Right lobe of liver (tissue), 6 donors: Measurements from ENCODE around the gene GRB7. TPM values are rescaled to one million over a fixed set of nuclear protein-coding genes. Genes with fewer than 3 reads are reported as not detected.

ENCODE experiments used
- ATAC-seq, 4 donors: fragments of 200-7000 bp; cut with Tn5 transposase; one replicate each; pipeline ENCODE4 v1.9.1; 2020; ENCODE audit warnings: mild to moderate bottlenecking in 4 of 4, moderate library complexity in 4 of 4
- DNase-seq, 3 donors: peaks; one replicate each; pipeline ENCODE4 v3.0.0-alpha.2; 2020
- H3K27ac ChIP-seq, 3 donors: fragments of 200-600 bp; one replicate each; pipeline ENCODE4 v1.8.0; 2022
- H3K27me3 ChIP-seq, 2 donors: fragments of 200-600 bp; one replicate each; pipeline ENCODE4 v1.8.0; 2022
- H3K36me3 ChIP-seq, 4 donors: fragments of 200-600 bp; sonication (generic) in 1 of 4; one replicate each; pipeline versions ENCODE4 v1.5.1 to v1.8.0; 2017 to 2022; ENCODE audit warnings: control low read depth in 1 of 4
- H3K4me1 ChIP-seq, 4 donors: fragments of 200-600 bp; sonication (generic) in 1 of 4; one replicate each; pipeline versions ENCODE4 v1.5.1 to v1.8.0; 2017 to 2022; ENCODE audit warnings: control low read depth in 1 of 4
- H3K4me3 ChIP-seq, 3 donors: fragments of 200-600 bp; one replicate each; pipeline ENCODE4 v1.8.0; 2022
- H3K9me3 ChIP-seq, 4 donors: fragments of 200-600 bp; sonication (generic) in 1 of 4; one replicate each; pipeline versions ENCODE4 v1.5.1 to v1.8.0; 2017 to 2022; ENCODE audit warnings: control low read depth in 1 of 4
- CTCF ChIP-seq, 4 donors: fragments of 200-600 bp in 3 of 4; fragments of 450-650 bp in 1 of 4; IDR thresholded peaks; one replicate each; pipeline versions ENCODE4 v1.5.1 to v1.8.0; 2016 to 2022; ENCODE audit warnings: antibody characterized with exemption in 4 of 4, mild to moderate bottlenecking in 2 of 4
- POLR2A ChIP-seq: fragments of 450-650 bp; IDR thresholded peaks from one replicate; pipeline ENCODE4 v1.6.1; 2017; ENCODE audit warnings: antibody characterized with exemption, mild to moderate bottlenecking
- WGBS: methylation state at CpG from one replicate; pipeline ENCODE4 v1.1.6; 2018; ENCODE audit warnings: low coverage, low lambda C conversion rate; ENCODE audit not compliant: insufficient coverage; ENCODE audit errors: missing lambda C conversion rate; 5-methylcytosine and 5-hydroxymethylcytosine counted together
- intact Hi-C, 2 donors: fragments of 100-400 bp; cut with DNase I; formaldehyde crosslinking; loops; one replicate each; pipeline versions ENCODE4 v1.11.2 to v1.14.1; 2022
- microRNA-seq, 2 donors: library from miRNA; unstranded; fragments of <30 nt; microRNA quantifications; one replicate each; pipeline ENCODE4, GENCODE V29; 2019 to 2020
- small RNA-seq, 2 experiments: library from RNA; depleted of rRNA; stranded (forward); fragments of <200 nt; gene quantifications; one replicate each; pipeline ENCODE3, GENCODE V24; 2016
- total RNA-seq, 6 experiments: library from RNA; depleted of rRNA in 2 of 6; stranded (reverse); fragments of >200 nt in 2 of 6; fragmentation: NEBNext Ultra II Directional in 3 of 6; extraction: Animal tissue kit (Norgen Biotek cat#: 25700) in 3 of 6; gene quantifications; one replicate each; pipeline versions ENCODE4 v1.1.0 to v1.2.4, GENCODE V29; 2016 to 2023
- donor health status: DM: no; HTN: yes; CAD: no.
- donor health status: DM: no; HTN: no; CAD: no.
- donor health status: DM: no; HTN: no; CAD: no.
- donor health status: DM: no; HTN: yes; CAD: no.
- donor health status: DM: no; HTN: yes; CAD: no.

The GRB7 gene
- total RNA-seq, 6 experiments from 2014 or later, result 2.1 to 10.9 (median 7.5) TPM

GRCh38 chr17:39794249-39794970 is 56.7 kb downstream of the GRB7 start:
- Histone ChIP-seq H3K4me3 (no peak overlapping the region), H3K27ac (no peak overlapping the region), H3K9me3 (no peaks in the 10 kb centered on the region), H3K4me1 (no peaks in the 10 kb centered on the region), H3K27me3 (no peaks in the 10 kb centered on the region), H3K36me3 (no peaks in the 10 kb centered on the region)
- DNase-seq (no peak), ATAC-seq (no peak)
- no peak for TF ChIP-seq CTCF (IDR thresholded peaks at IDR 0.05)
- no peak for TF ChIP-seq POLR2A
- intact Hi-C loops, result no loop called here
- 61% methylated on average over 2 of the region's 2 CpGs for WGBS

Small RNAs within 50 kb of the gene (microRNA-seq; reads per million reads assigned to microRNA genes)
- 0 to 0.58 reads per million in 2 donors for gene MIR4728

Small RNAs within 50 kb of the gene (small RNA-seq; reads per million reads assigned to genes)
- gene MIR4728, result 0 to 0.26 reads per million in 2 experiments

Other genes with a start within 250 kb of the GRB7 start
- not detected for gene NEUROD2, start 130.0 kb upstream of the GRB7 start, total RNA-seq
- gene PPP1R1B, start 111.0 kb upstream of the GRB7 start, total RNA-seq, result under 1 TPM in 1 of 6 experiments, not detected in 5; 0.46 TPM
- gene STARD3, start 100.8 kb upstream of the GRB7 start, total RNA-seq, result 10 to 100 TPM; 24.3 to 49.8 (median 28.0) TPM
- gene TCAP, start 72.6 kb upstream of the GRB7 start, total RNA-seq, result 1 to 10 TPM in 4 of 6 experiments, under 1 TPM in 2; 0.49 to 4.3 (median 1.1) TPM
- under 1 TPM in 2 of 6 experiments, not detected in 4; 0.37 TPM for gene PNMT, start 69.5 kb upstream of the GRB7 start, total RNA-seq
- 10 to 100 TPM in 5 of 6 experiments, 1 to 10 TPM in 1; 9.7 to 25.7 (median 18.3) TPM for gene PGAP3, start 49.9 kb upstream of the GRB7 start, total RNA-seq
- 10 to 100 TPM in 5 of 6 experiments, 1 to 10 TPM in 1; 8.9 to 40.4 (median 26.2) TPM for gene ERBB2, start 37.9 kb upstream of the GRB7 start, total RNA-seq
- 10 to 100 TPM; 23.1 to 61.6 (median 29.0) TPM for gene MIEN1, start 7.4 kb upstream of the GRB7 start, total RNA-seq
- gene IKZF3, start 126.4 kb downstream of the GRB7 start, total RNA-seq, result 1 to 10 TPM in 3 of 6 experiments, under 1 TPM in 3; 0.22 to 1.9 (median 0.92) TPM
- not detected for gene ZPBP2, start 130.3 kb downstream of the GRB7 start, total RNA-seq
- 10 to 100 TPM in 3 of 6 experiments, 1 to 10 TPM in 3; 4.7 to 40.8 (median 18.8) TPM for gene GSDMB, start 180.7 kb downstream of the GRB7 start, total RNA-seq
- 100 to 1,000 TPM; 105 to 174 (median 128) TPM for gene ORMDL3, start 189.7 kb downstream of the GRB7 start, total RNA-seq
- gene LRRC3C, start 189.8 kb downstream of the GRB7 start, total RNA-seq, result not detected
- under 1 TPM in 2 of 6 experiments, not detected in 4; 0.42 to 0.99 TPM for gene GSDMA, start 225.1 kb downstream of the GRB7 start, total RNA-seq
- gene PSMD3, start 242.9 kb downstream of the GRB7 start, total RNA-seq, result 10 to 100 TPM; 58.3 to 85.3 (median 67.4) TPM